Measurements from ENCODE around the gene BDNF. TPM values are rescaled to one million over a fixed set of nuclear protein-coding genes. Genes with fewer than 3 reads are reported as not detected.

The BDNF gene
- total RNA-seq, 4 donors from 2014 or later = 0.17 TPM; not detected in 3

- TF ChIP-seq CTCF (IDR thresholded peaks at IDR 0.05; ENCODE audit: low read depth) = no peak
Observed at GRCh38 chr11:27697679-27698275, 2.5 kb downstream of the BDNF start.

GRCh38 chr11:27696961-27697360 lies 3.3 kb downstream of the BDNF start:
- TF ChIP-seq CTCF (IDR thresholded peaks at IDR 0.05; ENCODE audit: low read depth) = no peak

GRCh38 chr11:27696115-27696514 lies 4.1 kb downstream of the BDNF start:
- TF ChIP-seq CTCF (IDR thresholded peaks at IDR 0.05; ENCODE audit: low read depth) = no peak

GRCh38 chr11:27694992-27695391 lies 5.3 kb downstream of the BDNF start:
- no peak for TF ChIP-seq CTCF (IDR thresholded peaks at IDR 0.05; ENCODE audit: low read depth)

GRCh38 chr11:27693398-27693797 lies 6.9 kb downstream of the BDNF start:
- no peak for TF ChIP-seq CTCF (IDR thresholded peaks at IDR 0.05; ENCODE audit: low read depth)

GRCh38 chr11:27692781-27693180 lies 7.5 kb downstream of the BDNF start:
- no peak for TF ChIP-seq CTCF (IDR thresholded peaks at IDR 0.05; ENCODE audit: low read depth)

GRCh38 chr11:27688076-27688475 lies 12.2 kb downstream of the BDNF start:
- TF ChIP-seq CTCF (IDR thresholded peaks at IDR 0.05; ENCODE audit: low read depth) = no peak

Data from subcutaneous adipose tissue (tissue), 4 donors.